HG03442 (cell line): ENCODE data around the gene EPN3.
A peak's percentile ranks its signal among the peaks of the same experiment; 100 is the strongest.

Source experiments
- ATAC-seq: cut with Tn5 transposase; IDR thresholded peaks from one replicate; pipeline ENCODE4 v1.9.1; 2021; ENCODE audit warnings: mild to moderate bottlenecking, moderate library complexity; ENCODE audit not compliant: unreplicated experiment

EPN3 gene

GRCh38 chr17:50508573-50509460, 23.7 kb upstream of the EPN3 start:
- ATAC-seq = no peak

GRCh38 chr17:50511058-50511457, 21.5 kb upstream of the EPN3 start:
- peak; percentile 78 for ATAC-seq

GRCh38 chr17:50513495-50513894, 19.0 kb upstream of the EPN3 start:
- ATAC-seq = no peak

- no peak for ATAC-seq
Observed at GRCh38 chr17:50514388-50514787, 18.1 kb upstream of the EPN3 start.

- no peak for ATAC-seq
Observed at GRCh38 chr17:50514936-50515702, 17.4 kb upstream of the EPN3 start.

GRCh38 chr17:50517011-50517410, 15.5 kb upstream of the EPN3 start:
- ATAC-seq = no peak

- no peak for ATAC-seq
Observed at GRCh38 chr17:50517504-50518383, 14.8 kb upstream of the EPN3 start.

GRCh38 chr17:50518384-50519023, 14.0 kb upstream of the EPN3 start:
- ATAC-seq = no peak

- ATAC-seq = no peak
Observed at GRCh38 chr17:50519141-50519834, 13.2 kb upstream of the EPN3 start.

- ATAC-seq = no peak
Observed at GRCh38 chr17:50520483-50520882, 12.1 kb upstream of the EPN3 start.

GRCh38 chr17:50521514-50521913, 11.0 kb upstream of the EPN3 start:
- ATAC-seq = no peak

- ATAC-seq = no peak
Observed at GRCh38 chr17:50522766-50523165, 9.8 kb upstream of the EPN3 start.

- no peak for ATAC-seq
Observed at GRCh38 chr17:50523208-50523607, 9.3 kb upstream of the EPN3 start.

GRCh38 chr17:50524838-50525237, 7.7 kb upstream of the EPN3 start:
- ATAC-seq = no peak

- ATAC-seq = no peak
Observed at GRCh38 chr17:50527155-50527762, 5.3 kb upstream of the EPN3 start.

GRCh38 chr17:50527949-50528474, 4.5 kb upstream of the EPN3 start:
- ATAC-seq = no peak

- no peak for ATAC-seq
Observed at GRCh38 chr17:50529849-50530248, 2.7 kb upstream of the EPN3 start.

- no peak for ATAC-seq
Observed at GRCh38 chr17:50531428-50532025, 1.0 kb upstream of the EPN3 start.

GRCh38 chr17:50533185-50533584, 650 bp downstream of the EPN3 start:
- no peak for ATAC-seq
